Tibial artery (tissue), 4 donors: ENCODE data around the gene HDHD3.
A peak's percentile ranks its signal among the peaks of the same experiment; 100 is the strongest.

ENCODE experiments used
- DNase-seq, 2 donors: peaks; one replicate each; pipeline ENCODE4 v3.0.0-alpha.2; 2019
- H3K27ac ChIP-seq, 2 donors: fragments of 200-600 bp; sonication (generic) in 1 of 2; 1 replicate in 1 of 2; 2 replicates in 1 of 2; pipeline ENCODE4 v1.5.1; 2018 to 2019; ENCODE audit warnings: mild to moderate bottlenecking in 1 of 2
- H3K27me3 ChIP-seq, 2 donors: fragments of 200-600 bp; sonication (generic) in 1 of 2; one replicate each; pipeline versions ENCODE4 v1.5.1 to v1.6.0; 2016 to 2019
- H3K36me3 ChIP-seq, 3 donors: fragments of 200-600 bp; sonication (generic) in 2 of 3; one replicate each; pipeline ENCODE4 v1.5.1; 2016 to 2019; ENCODE audit warnings: mild to moderate bottlenecking in 2 of 3
- H3K4me1 ChIP-seq, 4 donors: fragments of 200-600 bp; sonication (generic) in 2 of 4; 1 replicate in 3 of 4; 2 replicates in 1 of 4; pipeline ENCODE4 v1.5.1; 2016 to 2019
- H3K4me3 ChIP-seq, 2 donors: fragments of 200-600 bp; sonication (generic) in 1 of 2; 1 replicate in 1 of 2; 2 replicates in 1 of 2; pipeline ENCODE4 v1.5.1; 2018 to 2019; ENCODE audit warnings: mild to moderate bottlenecking in 2 of 2
- H3K9me3 ChIP-seq, 3 donors: fragments of 200-600 bp; sonication (generic) in 1 of 3; one replicate each; pipeline ENCODE4 v1.5.1; 2016 to 2019
- intact Hi-C: fragments of 100-400 bp; cut with DNase I; formaldehyde crosslinking; loops from one replicate; pipeline ENCODE4 v1.15.0; 2023; ENCODE audit warnings: low total_unique reads
- TF ChIP-seq, protein P1 (sequence below), 2 experiments: fragments of 200-600 bp in 1 of 2; fragments of 450-650 bp in 1 of 2; IDR thresholded peaks; one replicate each; pipeline ENCODE4 v1.5.1; 2017 to 2019; ENCODE audit warnings: antibody characterized with exemption in 2 of 2, mild to moderate bottlenecking in 1 of 2, moderate library complexity in 1 of 2

Gene HDHD3

DNA sequence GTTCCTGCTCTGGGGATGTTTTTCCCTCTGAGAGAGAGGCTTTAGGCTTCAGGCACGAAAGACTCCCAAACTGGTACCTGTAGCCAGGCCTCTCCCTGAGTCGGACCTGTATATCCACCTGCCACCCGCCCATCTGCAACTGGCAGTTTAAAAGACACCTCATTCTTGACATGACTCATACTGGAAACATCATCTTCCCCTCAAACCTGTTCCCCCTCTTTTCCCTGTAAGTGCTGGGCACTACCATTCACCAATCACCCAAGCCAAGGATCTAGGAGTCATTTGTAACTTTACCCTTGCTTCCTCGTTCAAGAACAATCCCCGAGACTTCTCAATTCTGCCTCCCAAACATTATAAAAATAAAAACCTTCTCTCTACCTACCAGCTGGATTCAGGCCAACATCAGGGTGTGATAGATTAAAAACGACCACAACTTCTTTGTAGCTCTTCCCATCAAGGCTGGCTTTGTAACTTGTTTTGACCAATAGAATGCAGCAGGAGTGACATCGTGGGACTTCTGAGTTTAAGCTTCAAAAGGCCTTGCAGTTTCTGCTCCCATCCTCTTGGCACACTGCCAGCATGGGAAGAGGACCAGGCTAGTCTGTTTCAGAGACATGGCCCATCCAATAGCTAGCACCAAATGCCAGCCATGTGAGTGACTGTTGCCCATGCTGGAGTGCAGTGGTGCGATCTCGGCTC, 34.9 kb downstream of the HDHD3 start:
- H3K36me3 ChIP-seq = no peaks in the 10 kb centered on the region
- H3K27ac ChIP-seq = no peak overlapping the region
- no peaks in the 10 kb centered on the region for H3K27me3 ChIP-seq
- intact Hi-C loops = no loop called here
- no peak for DNase-seq
- no peaks in the 10 kb centered on the region for H3K9me3 ChIP-seq
- no peak overlapping the region for H3K4me3 ChIP-seq
- peaks cover 0 to 27% (median 18%) of the 10 kb centered on the region in 4 donors for H3K4me1 ChIP-seq
- TF ChIP-seq, protein P1, sequence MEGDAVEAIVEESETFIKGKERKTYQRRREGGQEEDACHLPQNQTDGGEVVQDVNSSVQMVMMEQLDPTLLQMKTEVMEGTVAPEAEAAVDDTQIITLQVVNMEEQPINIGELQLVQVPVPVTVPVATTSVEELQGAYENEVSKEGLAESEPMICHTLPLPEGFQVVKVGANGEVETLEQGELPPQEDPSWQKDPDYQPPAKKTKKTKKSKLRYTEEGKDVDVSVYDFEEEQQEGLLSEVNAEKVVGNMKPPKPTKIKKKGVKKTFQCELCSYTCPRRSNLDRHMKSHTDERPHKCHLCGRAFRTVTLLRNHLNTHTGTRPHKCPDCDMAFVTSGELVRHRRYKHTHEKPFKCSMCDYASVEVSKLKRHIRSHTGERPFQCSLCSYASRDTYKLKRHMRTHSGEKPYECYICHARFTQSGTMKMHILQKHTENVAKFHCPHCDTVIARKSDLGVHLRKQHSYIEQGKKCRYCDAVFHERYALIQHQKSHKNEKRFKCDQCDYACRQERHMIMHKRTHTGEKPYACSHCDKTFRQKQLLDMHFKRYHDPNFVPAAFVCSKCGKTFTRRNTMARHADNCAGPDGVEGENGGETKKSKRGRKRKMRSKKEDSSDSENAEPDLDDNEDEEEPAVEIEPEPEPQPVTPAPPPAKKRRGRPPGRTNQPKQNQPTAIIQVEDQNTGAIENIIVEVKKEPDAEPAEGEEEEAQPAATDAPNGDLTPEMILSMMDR (IDR thresholded peaks at IDR 0.05) = no peak

DNA sequence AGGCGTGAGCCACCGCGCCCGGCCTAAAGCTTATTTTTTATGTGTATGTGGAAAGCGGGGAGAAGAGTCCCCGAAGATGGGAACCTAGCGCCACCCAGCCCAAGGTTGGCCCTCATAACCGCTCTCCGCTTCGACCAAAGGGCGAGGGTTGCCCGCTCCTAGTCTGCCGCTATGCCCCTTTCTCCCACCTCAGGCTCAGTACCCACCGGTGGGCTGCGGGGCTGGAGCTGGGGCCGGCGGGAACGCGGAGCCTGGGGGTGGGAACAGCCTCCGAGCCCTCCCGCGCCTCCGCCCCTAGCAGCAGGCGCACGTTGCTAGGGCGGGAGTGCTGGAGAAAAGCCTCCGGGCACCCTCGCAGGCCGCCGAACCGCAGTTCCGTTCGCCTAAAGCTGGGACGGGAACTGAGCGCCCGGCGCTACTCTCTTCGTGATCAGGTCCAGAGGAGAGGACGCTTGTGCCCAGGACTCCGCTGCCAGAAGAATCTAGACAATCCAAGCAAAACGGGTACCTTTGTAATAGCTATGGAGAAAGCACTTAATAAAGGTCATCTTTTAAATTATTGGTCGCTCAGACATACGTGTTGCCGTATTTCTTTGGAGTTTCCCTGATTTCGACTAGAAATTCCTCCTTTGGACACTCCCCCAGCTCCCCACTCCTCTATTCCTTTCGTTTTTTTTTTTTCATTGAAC, 36.6 kb downstream of the HDHD3 start, which contains the start of gene WDR31:
Gene WDR31 (minus strand): TSS at position 265 of the 689 bp plus-strand sequence. CDS start 8,253 bp downstream, outside the sequence.
- no peaks in the 10 kb centered on the region for H3K27me3 ChIP-seq
- peak; percentile 82 to 90 for DNase-seq
- no peaks in the 10 kb centered on the region for H3K36me3 ChIP-seq
- intact Hi-C loops = no loop called here
- TF ChIP-seq, protein P1 (IDR thresholded peaks at IDR 0.05) = no peak
- peak within 1 kb of the TSS; percentile 73 to 77 for H3K4me3 ChIP-seq
- H3K4me1 ChIP-seq = peaks cover 0 to 27% (median 18%) of the 10 kb centered on the region in 4 donors
- no peaks in the 10 kb centered on the region for H3K9me3 ChIP-seq
- H3K27ac ChIP-seq = peak within 1 kb of the TSS; percentile 65 to 85

DNA sequence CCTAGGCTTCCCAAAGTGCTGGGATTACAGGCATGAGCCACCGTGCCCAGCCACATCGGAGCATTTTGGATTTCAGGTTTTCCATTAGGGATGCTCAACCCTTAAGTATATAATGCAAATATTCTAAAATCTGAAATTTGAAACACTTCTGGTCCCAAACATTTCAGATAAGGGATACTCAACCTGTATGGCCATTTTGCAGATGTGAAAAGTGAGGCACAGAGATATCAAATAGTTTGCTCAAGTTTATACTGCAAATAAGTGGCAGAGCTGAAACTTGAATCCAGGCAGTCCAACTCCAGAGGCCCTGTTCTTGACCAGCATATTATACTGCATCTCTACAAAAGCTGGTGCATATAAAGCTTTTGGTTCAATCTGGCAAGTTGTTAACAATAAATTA, 39.1 kb downstream of the HDHD3 start:
- no peak for DNase-seq
- intact Hi-C loops = loop anchor here (5.0 kb wide), 1 partner anchor 55 kb away; no protein-coding TSS in a partner anchor
- Histone ChIP-seq H3K27ac (no peak overlapping the region), H3K27me3 (no peaks in the 10 kb centered on the region), H3K4me1 (peaks cover 0 to 12% (median 11%) of the 10 kb centered on the region in 4 donors), H3K4me3 (no peak overlapping the region), H3K36me3 (no peaks in the 10 kb centered on the region), H3K9me3 (no peaks in the 10 kb centered on the region)
- TF ChIP-seq, protein P1 (IDR thresholded peaks at IDR 0.05) = no peak

DNA sequence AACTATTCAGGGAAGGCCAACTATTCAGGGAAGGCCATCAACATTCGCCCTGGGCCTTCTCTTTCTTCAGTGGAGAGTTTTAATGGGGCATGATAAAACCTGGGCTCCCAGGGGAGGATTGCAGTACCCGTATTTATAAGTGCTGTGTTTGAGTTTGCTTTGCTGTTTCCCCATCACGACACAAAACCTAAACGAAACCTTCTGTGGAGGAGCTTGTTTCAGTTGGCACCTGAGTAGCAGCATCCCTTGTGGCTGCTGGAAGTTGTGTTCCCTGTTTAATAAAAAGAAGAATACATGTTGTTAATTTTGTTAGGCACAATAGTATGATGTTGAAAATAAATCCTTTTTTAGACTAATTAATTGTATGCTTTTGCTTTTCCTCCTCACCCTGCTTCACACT, 45.0 kb downstream of the HDHD3 start:
- DNase-seq = no peak
- no peaks in the 10 kb centered on the region for H3K9me3 ChIP-seq
- H3K4me1 ChIP-seq = no peaks in the 10 kb centered on the region
- TF ChIP-seq, protein P1 (IDR thresholded peaks at IDR 0.05) = no peak
- H3K4me3 ChIP-seq = no peak overlapping the region
- intact Hi-C loops = no loop called here
- no peaks in the 10 kb centered on the region for H3K27me3 ChIP-seq
- peaks cover 0 to 21% (median 0%) of the 10 kb centered on the region in 3 donors for H3K36me3 ChIP-seq
- no peak overlapping the region for H3K27ac ChIP-seq

DNA sequence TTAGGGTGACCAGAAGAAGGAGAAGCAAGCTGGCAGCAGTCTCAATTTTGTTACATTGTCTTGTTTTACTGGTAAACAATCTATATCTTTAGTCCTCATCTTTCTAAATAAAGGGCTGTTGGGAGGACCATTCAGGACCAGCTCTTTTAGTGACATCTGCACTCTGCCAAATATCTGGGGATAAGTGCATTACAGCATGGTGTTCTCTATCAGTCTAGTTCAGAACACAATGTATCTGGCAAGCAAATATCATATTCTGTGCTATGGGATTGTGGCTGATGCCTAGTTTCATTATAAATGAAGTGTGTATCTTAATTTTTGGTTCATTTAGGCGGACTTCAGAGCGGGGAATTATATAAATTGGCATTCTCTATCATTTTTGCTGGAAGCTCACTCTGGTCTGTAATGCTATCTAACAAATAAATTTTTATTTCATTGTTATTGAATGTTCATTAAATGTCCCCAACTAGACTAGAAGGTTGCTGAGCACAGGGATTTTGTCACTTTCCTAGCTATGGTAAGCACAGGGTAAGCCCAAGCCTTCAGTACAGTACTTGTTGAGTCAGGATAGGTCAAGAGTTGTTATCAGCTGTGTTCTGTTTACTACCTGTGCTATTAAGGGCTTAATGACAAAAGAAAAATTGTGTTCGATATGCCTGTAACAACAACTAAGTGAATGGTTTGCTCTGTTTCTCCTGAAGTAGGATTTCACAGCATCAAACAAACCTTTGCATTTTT, 48.6 kb downstream of the HDHD3 start:
- H3K4me1 ChIP-seq = no peaks in the 10 kb centered on the region
- no peaks in the 10 kb centered on the region for H3K9me3 ChIP-seq
- no peaks in the 10 kb centered on the region for H3K27me3 ChIP-seq
- H3K27ac ChIP-seq = no peak overlapping the region
- TF ChIP-seq, protein P1 (IDR thresholded peaks at IDR 0.05) = no peak
- intact Hi-C loops = no loop called here
- peaks cover 0 to 21% (median 0%) of the 10 kb centered on the region in 3 donors for H3K36me3 ChIP-seq
- no peak overlapping the region for H3K4me3 ChIP-seq
- no peak for DNase-seq
